Thoracic aorta (tissue), 2 donors: ENCODE measurements around the gene MARK1. TPM values are rescaled to one million over a fixed set of nuclear protein-coding genes. Genes with fewer than 3 reads are reported as not detected.
A peak's percentile ranks its signal among the peaks of the same experiment; 100 is the strongest.

ENCODE experiments used
- ATAC-seq: fragments of 150-250 bp; one replicate; pipeline ENCODE4 v1.8.0; 2017; ENCODE audit warnings: low read depth; ENCODE audit not compliant: insufficient number of reproducible peaks, low FRiP score
- DNase-seq: peaks from one replicate; pipeline ENCODE4 v3.0.0-alpha.2; 2020; ENCODE audit warnings: low spot score
- H3K27ac ChIP-seq, 2 donors: fragments of 200-600 bp; sonication (generic); 1 replicate in 1 of 2; 2 replicates in 1 of 2; pipeline ENCODE4 v1.5.1; 2016; ENCODE audit warnings: mild to moderate bottlenecking in 2 of 2, moderate library complexity in 2 of 2
- H3K27me3 ChIP-seq: fragments of 200-600 bp; sonication (generic); replicated peaks from 2 replicates; pipeline ENCODE4 v1.6.0; 2016; ENCODE audit warnings: mild to moderate bottlenecking; ENCODE audit not compliant: insufficient read depth
- H3K36me3 ChIP-seq: fragments of 200-600 bp; sonication (generic); one replicate; pipeline ENCODE4 v1.5.1; 2016
- H3K4me1 ChIP-seq, 2 donors: fragments of 200-600 bp; sonication (generic); 1 replicate in 1 of 2; 2 replicates in 1 of 2; pipeline versions ENCODE4 v1.5.1 to v1.6.0; 2016; ENCODE audit warnings: low read depth in 2 of 2, mild to moderate bottlenecking in 1 of 2; ENCODE audit not compliant: control insufficient read depth in 1 of 2
- H3K4me3 ChIP-seq: fragments of 200-600 bp; sonication (generic); 2 replicates; pipeline ENCODE4 v1.5.1; 2016; ENCODE audit warnings: mild to moderate bottlenecking
- H3K9me3 ChIP-seq: fragments of 200-600 bp; sonication (generic); 2 replicates; pipeline ENCODE4 v1.5.1; 2016
- CTCF ChIP-seq: fragments of 200-600 bp; sonication (generic); IDR thresholded peaks from one replicate; pipeline ENCODE4 v1.5.1; 2019; ENCODE audit warnings: antibody characterized with exemption
- total RNA-seq, 2 donors: library from RNA; depleted of rRNA; stranded (reverse); fragments of >200 nt; gene quantifications; one replicate each; pipeline versions ENCODE4 v1.1.0 to v1.2.3, GENCODE V29; 2016

Gene MARK1
- total RNA-seq, 2 donors from 2014 or later = 11.9 to 12.3 TPM

DNA sequence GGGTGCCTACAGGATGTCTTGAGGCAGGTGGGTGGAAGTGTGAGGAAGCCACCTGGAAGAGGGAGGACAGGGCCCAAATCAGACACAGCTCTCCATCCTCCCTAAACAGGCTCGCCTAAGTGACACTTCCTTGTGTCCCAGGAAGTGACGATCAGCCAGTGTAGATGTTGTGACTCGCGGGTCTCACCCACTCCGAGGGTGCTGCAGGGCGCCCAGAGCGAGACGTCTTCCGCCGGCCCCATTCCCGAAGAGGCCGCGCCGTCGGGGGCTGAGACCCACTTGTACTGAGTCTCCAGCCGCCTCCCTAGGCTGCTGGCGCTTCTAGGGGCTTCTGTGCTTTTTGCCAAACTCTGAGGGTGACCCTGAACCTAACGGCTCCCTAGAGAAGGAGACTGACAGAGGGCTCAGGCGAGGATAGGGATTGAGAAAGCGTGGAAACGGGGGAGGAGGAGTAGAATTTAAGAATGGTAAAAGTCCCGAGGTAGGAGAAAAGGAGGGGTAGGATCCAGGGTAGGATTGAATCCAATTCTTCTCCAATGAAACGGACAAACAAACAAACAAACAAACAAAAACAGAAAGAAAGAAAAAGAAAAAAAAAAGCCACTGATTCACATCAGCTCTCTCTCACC, 543 bp upstream of the MARK1 start:
- peak overlapping the region; percentile 88 to 92 for H3K27ac ChIP-seq
- ATAC-seq = peak; percentile 19
- H3K9me3 ChIP-seq = no peaks in the 10 kb centered on the region
- H3K36me3 ChIP-seq = no peaks in the 10 kb centered on the region
- peak overlapping the region; percentile 85 for H3K4me3 ChIP-seq
- H3K27me3 ChIP-seq = no peaks in the 10 kb centered on the region
- peaks cover 6 to 14% of the 10 kb centered on the region in 2 donors for H3K4me1 ChIP-seq
- TF ChIP-seq CTCF = no peak
- DNase-seq = no peak

DNA sequence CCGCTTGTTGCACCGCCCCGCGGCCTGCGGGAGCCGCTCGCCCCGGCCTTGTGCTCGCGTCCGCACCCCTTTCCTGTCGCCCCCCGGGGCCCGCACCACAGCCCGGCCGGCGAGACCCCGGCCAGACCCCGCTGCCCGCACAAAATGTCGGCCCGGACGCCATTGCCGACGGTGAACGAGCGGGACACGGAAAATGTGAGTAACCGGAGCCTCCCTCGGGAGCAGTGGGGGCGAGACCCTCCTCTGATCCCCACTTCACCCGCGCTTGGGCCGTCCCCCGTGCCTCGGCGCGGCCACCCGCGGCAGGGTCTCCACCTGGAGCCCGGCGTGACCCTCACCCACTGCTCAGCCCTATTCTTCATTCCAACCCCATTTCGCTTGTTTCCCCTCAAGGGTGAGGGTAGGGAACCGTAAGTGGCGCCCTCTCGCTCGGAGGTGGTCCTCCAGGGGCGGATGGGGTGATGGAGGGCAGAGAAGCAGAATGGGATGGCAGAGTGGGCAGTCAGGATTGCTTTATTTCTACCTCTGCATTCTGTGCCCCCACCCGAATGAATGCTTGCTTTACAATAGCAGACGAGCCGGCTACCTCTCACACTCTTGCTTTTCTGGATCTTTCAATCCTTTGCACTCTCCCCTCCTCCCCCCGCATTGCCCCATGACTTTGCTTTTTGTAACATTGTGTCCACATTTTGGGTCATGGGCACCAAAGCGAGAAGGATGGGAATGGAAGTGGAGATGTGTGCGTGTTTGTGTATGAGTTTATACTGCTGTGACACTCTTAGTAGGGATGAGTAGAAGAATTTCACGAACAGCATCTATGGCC, 954 bp downstream of the MARK1 start:
- no peaks in the 10 kb centered on the region for H3K9me3 ChIP-seq
- peaks cover 6 to 19% of the 10 kb centered on the region in 2 donors for H3K4me1 ChIP-seq
- ATAC-seq (no peak), DNase-seq (no peak)
- H3K27ac ChIP-seq = peak overlapping the region; percentile 88 to 92
- no peaks in the 10 kb centered on the region for H3K36me3 ChIP-seq
- no peak for TF ChIP-seq CTCF
- H3K27me3 ChIP-seq = no peaks in the 10 kb centered on the region
- peak overlapping the region; percentile 85 for H3K4me3 ChIP-seq

DNA sequence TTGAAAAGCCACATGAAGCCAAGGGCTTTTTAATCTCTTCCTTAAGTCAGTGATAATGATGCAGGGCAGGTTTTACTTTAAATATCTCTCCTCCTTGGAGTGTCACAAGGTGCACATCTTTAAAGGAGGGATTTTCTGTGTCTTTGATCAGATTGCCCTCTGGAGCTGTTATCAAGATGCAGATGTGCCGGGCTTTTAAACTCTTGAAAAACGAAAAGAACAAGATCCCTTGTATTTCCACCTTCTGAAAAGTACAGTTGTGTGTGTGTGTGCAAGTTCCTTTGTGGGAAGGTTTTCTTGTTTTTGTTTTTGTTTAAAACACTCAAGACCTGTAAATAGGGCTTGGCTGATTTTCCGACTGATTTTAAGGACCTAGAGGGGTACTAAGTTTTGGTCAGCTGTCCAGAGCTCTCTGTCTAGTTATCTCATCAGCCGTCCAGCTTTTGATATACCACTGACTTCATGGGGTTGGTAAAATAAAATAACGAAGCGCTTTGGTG, 1.6 kb downstream of the MARK1 start:
- TF ChIP-seq CTCF = no peak
- no peaks in the 10 kb centered on the region for H3K36me3 ChIP-seq
- H3K27ac ChIP-seq = peak overlapping the region; percentile 88 to 92
- H3K4me1 ChIP-seq = peaks cover 6 to 19% of the 10 kb centered on the region in 2 donors
- DNase-seq (no peak), ATAC-seq (no peak)
- peak overlapping the region; percentile 85 for H3K4me3 ChIP-seq
- no peaks in the 10 kb centered on the region for H3K27me3 ChIP-seq
- H3K9me3 ChIP-seq = no peaks in the 10 kb centered on the region

- no peak overlapping the region for H3K27ac ChIP-seq
- no peaks in the 10 kb centered on the region for H3K36me3 ChIP-seq
- no peak for TF ChIP-seq CTCF
- no peaks in the 10 kb centered on the region for H3K27me3 ChIP-seq
- ATAC-seq = no peak
- peaks cover 3 to 19% of the 10 kb centered on the region in 2 donors for H3K4me1 ChIP-seq
- H3K9me3 ChIP-seq = no peaks in the 10 kb centered on the region
- DNase-seq = no peak
- no peak overlapping the region for H3K4me3 ChIP-seq
Observed at GRCh38 chr1:220533504-220534109, 5.7 kb downstream of the MARK1 start.

DNA sequence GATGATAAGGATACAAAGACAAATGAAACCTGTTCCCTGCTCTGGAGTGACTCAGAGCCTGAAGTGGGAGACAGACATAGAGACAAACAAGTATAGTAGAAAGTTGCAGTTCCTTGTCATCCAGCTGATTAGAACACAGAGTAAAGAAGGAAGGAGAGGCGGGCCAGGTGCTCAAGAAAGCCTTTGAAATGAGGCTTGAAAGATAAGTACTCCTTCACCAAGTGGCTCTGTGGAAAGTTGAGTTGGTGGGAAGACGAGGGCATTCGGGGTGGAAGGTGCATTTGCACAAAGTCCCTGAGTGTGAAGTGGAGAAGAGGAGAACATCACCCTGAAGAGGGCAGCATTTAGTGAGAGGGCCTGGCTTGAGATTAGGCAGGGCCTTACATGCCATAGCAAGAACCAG, 17.0 kb downstream of the MARK1 start:
- H3K27ac ChIP-seq = no peak overlapping the region
- no peaks in the 10 kb centered on the region for H3K36me3 ChIP-seq
- DNase-seq = no peak
- TF ChIP-seq CTCF = no peak
- H3K27me3 ChIP-seq = no peaks in the 10 kb centered on the region
- no peak for ATAC-seq
- peaks cover 0 to 5% of the 10 kb centered on the region in 2 donors for H3K4me1 ChIP-seq
- no peak overlapping the region for H3K4me3 ChIP-seq
- no peaks in the 10 kb centered on the region for H3K9me3 ChIP-seq
